ENCODE data around the gene TRIM7. TPM values are rescaled to one million over a fixed set of nuclear protein-coding genes. Genes with fewer than 3 reads are reported as not detected.

Gene TRIM7
- total RNA-seq, 3 donors from 2014 or later (not counting 1 experiment from before 2014, with no cell fraction given), result 0.73 to 1.2 TPM; not detected in 1

- no peak overlapping the region for H3K27ac ChIP-seq (ENCODE audit: low read length)
- no peaks in the 10 kb centered on the region for H3K9me3 ChIP-seq (ENCODE audit: control insufficient read depth, insufficient read depth, low read length)
- H3K27me3 ChIP-seq (ENCODE audit: control insufficient read depth, insufficient read depth, low read length), result no peaks in the 10 kb centered on the region
- H3K4me3 ChIP-seq (ENCODE audit: low read length), result no peak overlapping the region
- peak overlapping the region in 1 of 2 donors; percentile 8 for H3K27ac Mint-ChIP-seq
- intact Hi-C loops (cut with micrococcal nuclease), result no loop called here
- H3K27me3 Mint-ChIP-seq (ENCODE audit: low read depth in 2 of 2), result no peaks in the 10 kb centered on the region
- H3K4me3 Mint-ChIP-seq, result no peak overlapping the region
- peaks cover 82% of the 10 kb centered on the region for H3K36me3 ChIP-seq (ENCODE audit: control insufficient read depth, insufficient read depth, low read length)
- WGBS (ENCODE audit: insufficient coverage), result 96% methylated on average over 24 of the region's 24 CpGs
- DNase-seq (no peak), ATAC-seq (peak in 1 of 3 donors; percentile 13)
- no peaks in the 10 kb centered on the region for H3K9me3 Mint-ChIP-seq
- no peaks in the 10 kb centered on the region for H3K4me1 ChIP-seq (ENCODE audit: control insufficient read depth, insufficient read depth, low read length)
- H3K4me1 Mint-ChIP-seq, result peaks cover 18 to 22% of the 10 kb centered on the region in 2 donors
- H3K36me3 Mint-ChIP-seq, result peaks cover 13% of the 10 kb centered on the region
- TF ChIP-seq CTCF (IDR thresholded peaks at IDR 0.05), result no peak
Measured at GRCh38 chr5:181233801-181234454, 28.9 kb upstream of the TRIM7 start.

- ATAC-seq (no peak), DNase-seq (no peak)
- H3K36me3 Mint-ChIP-seq, result peaks cover 6% of the 10 kb centered on the region
- 91% methylated on average over 16 of the region's 16 CpGs for WGBS (ENCODE audit: insufficient coverage)
- Histone ChIP-seq H3K4me1 (ENCODE audit: control insufficient read depth, insufficient read depth, low read length) (no peaks in the 10 kb centered on the region), H3K27ac (ENCODE audit: low read length) (no peak overlapping the region), H3K27me3 (ENCODE audit: control insufficient read depth, insufficient read depth, low read length) (no peaks in the 10 kb centered on the region), H3K9me3 (ENCODE audit: control insufficient read depth, insufficient read depth, low read length) (no peaks in the 10 kb centered on the region), H3K36me3 (ENCODE audit: control insufficient read depth, insufficient read depth, low read length) (peaks cover 75% of the 10 kb centered on the region), H3K4me3 (ENCODE audit: low read length) (no peak overlapping the region)
- peaks cover 15 to 18% of the 10 kb centered on the region in 2 donors for H3K4me1 Mint-ChIP-seq
- intact Hi-C loops (cut with micrococcal nuclease), result no loop called here
- H3K9me3 Mint-ChIP-seq, result no peaks in the 10 kb centered on the region
- TF ChIP-seq CTCF (IDR thresholded peaks at IDR 0.05), result no peak
- no peak overlapping the region for H3K4me3 Mint-ChIP-seq
- no peaks in the 10 kb centered on the region for H3K27me3 Mint-ChIP-seq (ENCODE audit: low read depth in 2 of 2)
- peak overlapping the region in 1 of 2 donors; percentile 8 for H3K27ac Mint-ChIP-seq
Measured at GRCh38 chr5:181233088-181233800, 28.2 kb upstream of the TRIM7 start.

GRCh38 chr5:181232593-181232992 lies 27.6 kb upstream of the TRIM7 start:
- H3K36me3 ChIP-seq (ENCODE audit: control insufficient read depth, insufficient read depth, low read length), result peaks cover 68% of the 10 kb centered on the region
- DNase-seq, result no peak
- H3K4me3 ChIP-seq (ENCODE audit: low read length), result no peak overlapping the region
- H3K27ac ChIP-seq (ENCODE audit: low read length), result no peak overlapping the region
- 95% methylated on average over 18 of the region's 18 CpGs for WGBS (ENCODE audit: insufficient coverage)
- Mint-ChIP-seq H3K4me1 (peaks cover 10 to 14% of the 10 kb centered on the region in 2 donors), H3K27me3 (ENCODE audit: low read depth in 2 of 2) (no peaks in the 10 kb centered on the region), H3K9me3 (no peaks in the 10 kb centered on the region), H3K27ac (no peak overlapping the region), H3K36me3 (no peaks in the 10 kb centered on the region), H3K4me3 (no peak overlapping the region)
- TF ChIP-seq CTCF (IDR thresholded peaks at IDR 0.05), result no peak
- no peaks in the 10 kb centered on the region for H3K27me3 ChIP-seq (ENCODE audit: control insufficient read depth, insufficient read depth, low read length)
- no peaks in the 10 kb centered on the region for H3K4me1 ChIP-seq (ENCODE audit: control insufficient read depth, insufficient read depth, low read length)
- H3K9me3 ChIP-seq (ENCODE audit: control insufficient read depth, insufficient read depth, low read length), result no peaks in the 10 kb centered on the region
- intact Hi-C loops (cut with micrococcal nuclease), result no loop called here
- ATAC-seq, result no peak
